Activated CD4-positive, alpha-beta memory T cell treated with anti-CD3 and anti-CD28 coated beads for 36 hours (primary cell): ENCODE data around the gene DPYD. TPM values are rescaled to one million over a fixed set of nuclear protein-coding genes. Genes with fewer than 3 reads are reported as not detected.

Source experiments
- CTCF ChIA-PET: fragments of 350-600 bp; sonication (Branson Sonifier 250); formaldehyde crosslinking; loops from one replicate; lab custom pipeline; 2021; ENCODE audit warnings: antibody characterized with exemption, inconsistent platforms; lab: Charles Lee
- POLR2A ChIA-PET: fragments of 350-600 bp; sonication (Branson Sonifier 250); formaldehyde crosslinking; loops from one replicate; lab custom pipeline; 2021; ENCODE audit warnings: antibody characterized with exemption; lab: Charles Lee
- DNase-seq: peaks from one replicate; pipeline ENCODE4 v3.0.0-alpha.2; 2020
- H3K27ac Mint-ChIP-seq: one replicate; pipeline ENCODE4 v1.8.0; 2021; ENCODE audit warnings: mixed read lengths
- H3K27me3 Mint-ChIP-seq: one replicate; pipeline ENCODE4 v1.8.0; 2021; ENCODE audit warnings: mixed read lengths
- H3K36me3 Mint-ChIP-seq: one replicate; pipeline ENCODE4 v1.8.0; 2021; ENCODE audit warnings: mixed read lengths
- H3K4me1 Mint-ChIP-seq: one replicate; pipeline ENCODE4 v1.8.0; 2021; ENCODE audit warnings: low read depth, mixed read lengths
- H3K4me3 Mint-ChIP-seq: one replicate; pipeline ENCODE4 v1.8.0; 2021; ENCODE audit warnings: mild to moderate bottlenecking, mixed read lengths
- H3K9me3 Mint-ChIP-seq: one replicate; pipeline ENCODE4 v1.8.0; 2021; ENCODE audit warnings: mixed read lengths
- intact Hi-C: fragments of 100-400 bp; cut with micrococcal nuclease; formaldehyde crosslinking; loops from one replicate; pipeline ENCODE4 v1.15.1; 2023
- total RNA-seq, 2 experiments: library from RNA; stranded (reverse); gene quantifications; one replicate each; pipeline ENCODE4 v1.2.3, GENCODE V29; 2021

The DPYD gene
- total RNA-seq, 2 experiments from 2014 or later = 11.8 to 12.2 TPM

DNA sequence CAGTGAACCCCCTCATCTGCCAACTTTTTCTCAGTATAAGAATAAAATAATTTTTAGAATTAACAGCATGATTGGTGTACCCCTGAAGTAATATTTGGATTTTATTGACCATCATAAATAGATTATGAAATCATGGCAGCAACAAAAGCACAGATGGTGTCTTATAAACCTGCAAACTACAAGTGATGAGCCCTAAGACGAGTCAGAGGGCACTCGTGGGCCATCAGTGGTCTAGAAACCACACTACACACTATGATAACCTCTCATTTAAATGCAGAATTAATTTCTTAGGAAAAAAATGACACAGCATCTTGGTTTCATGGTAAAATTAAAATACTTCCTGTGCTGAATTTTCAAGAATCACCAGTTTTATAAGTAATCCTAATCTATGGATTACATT, 886.9 kb downstream of the DPYD start:
- Mint-ChIP-seq H3K4me1 (no peaks in the 10 kb centered on the region), H3K27ac (no peak overlapping the region), H3K9me3 (peaks cover 11% of the 10 kb centered on the region), H3K4me3 (no peak overlapping the region), H3K36me3 (no peaks in the 10 kb centered on the region), H3K27me3 (no peaks in the 10 kb centered on the region)
- ChIA-PET CTCF (interaction anchor here (0.7 kb wide), 1 partner anchor 33 kb away, joined by 3 read pairs; no protein-coding TSS in a partner anchor), POLR2A (no interaction called here)
- no peak for DNase-seq
- intact Hi-C loops = no loop called here
